Stimulated activated CD4-positive, alpha-beta T cell treated with anti-CD3 and anti-CD28 coated beads, Interleukin-2, amount 100 ng/mL, for 4 hours (primary cell): ENCODE results near the gene BCAT1.

ENCODE experiments used
- DNase-seq: peaks from one replicate; pipeline ENCODE4 v3.0.0-alpha.2; 2020; ENCODE audit warnings: low read depth

The BCAT1 gene, protein sequence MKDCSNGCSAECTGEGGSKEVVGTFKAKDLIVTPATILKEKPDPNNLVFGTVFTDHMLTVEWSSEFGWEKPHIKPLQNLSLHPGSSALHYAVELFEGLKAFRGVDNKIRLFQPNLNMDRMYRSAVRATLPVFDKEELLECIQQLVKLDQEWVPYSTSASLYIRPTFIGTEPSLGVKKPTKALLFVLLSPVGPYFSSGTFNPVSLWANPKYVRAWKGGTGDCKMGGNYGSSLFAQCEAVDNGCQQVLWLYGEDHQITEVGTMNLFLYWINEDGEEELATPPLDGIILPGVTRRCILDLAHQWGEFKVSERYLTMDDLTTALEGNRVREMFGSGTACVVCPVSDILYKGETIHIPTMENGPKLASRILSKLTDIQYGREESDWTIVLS

DNA sequence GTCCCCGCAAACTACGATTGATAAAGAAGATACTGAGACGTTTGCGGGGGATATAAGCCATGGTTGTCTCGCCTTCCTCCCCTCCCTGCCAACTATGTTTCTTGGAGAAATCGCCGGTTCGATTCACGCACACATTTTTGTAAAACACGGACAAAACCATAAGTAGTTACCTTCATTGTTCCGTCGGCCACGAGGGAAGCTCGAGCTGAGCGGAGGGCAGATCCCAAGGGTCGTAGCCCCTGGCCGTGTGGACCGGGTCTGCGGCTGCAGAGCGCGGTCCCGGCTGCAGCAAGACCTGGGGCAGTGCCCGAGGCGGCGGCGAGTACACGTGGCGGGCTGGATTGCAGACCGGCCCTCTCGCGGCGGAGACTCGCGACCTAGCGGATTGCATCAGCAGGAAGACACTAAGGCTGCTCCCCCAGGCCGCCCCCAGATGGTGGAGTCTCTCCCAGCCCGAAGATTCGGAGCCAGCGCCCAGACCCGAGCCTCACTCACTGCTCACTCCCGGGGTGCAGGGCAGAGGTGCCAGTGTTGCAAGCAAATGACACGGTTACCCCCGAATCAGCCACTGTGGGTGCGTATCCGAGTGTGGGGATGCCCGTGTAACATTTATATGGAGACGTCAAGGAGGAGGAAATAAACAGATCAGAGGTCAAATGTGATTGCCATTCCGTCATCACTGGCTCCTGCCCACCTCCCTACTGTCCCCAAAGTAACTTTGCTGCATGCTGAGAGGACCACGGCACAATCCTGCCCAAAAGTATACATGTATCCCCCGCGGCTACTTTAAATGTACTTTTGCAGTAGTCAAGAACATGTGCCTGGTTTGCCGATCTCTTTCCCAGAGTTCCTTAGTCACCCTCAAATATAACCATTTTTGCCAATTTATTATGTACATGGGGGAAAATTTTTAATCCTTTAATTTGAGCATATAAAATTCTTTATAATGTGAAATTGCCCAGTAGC lies at the start of gene BCAT1:
BCAT1 (minus strand) TSS at position 345 of the 966 bp plus-strand sequence; CDS start at position 176, 169 bp downstream.
- peak; percentile 6 for DNase-seq

DNA sequence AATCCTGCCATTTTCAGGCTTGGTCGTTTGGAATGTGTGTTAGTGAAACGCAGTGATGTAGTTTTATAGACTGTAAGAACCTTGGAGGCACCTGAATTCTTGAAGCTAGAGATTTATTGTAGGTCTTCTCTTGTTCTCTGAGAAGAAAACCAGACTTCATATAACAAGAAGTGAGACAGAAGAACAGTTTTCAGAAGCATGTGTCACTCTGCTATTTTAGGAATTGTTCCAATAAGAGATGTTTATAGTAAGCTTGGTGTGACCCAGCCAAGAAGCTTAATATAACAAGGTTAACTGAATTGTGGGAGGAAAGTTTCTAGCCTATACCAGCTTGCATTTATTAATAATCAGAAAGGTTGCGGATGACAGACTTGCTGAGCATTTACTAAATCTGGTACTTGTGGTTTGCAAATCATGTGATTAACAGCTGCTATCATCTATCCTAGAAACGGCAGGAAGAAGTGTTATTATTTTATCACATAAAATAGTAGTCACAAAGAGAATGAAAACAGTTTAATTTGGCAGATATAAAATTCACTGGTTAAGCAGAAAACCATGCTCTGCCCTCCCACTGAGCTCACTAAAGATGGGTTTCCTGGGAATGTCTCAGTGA lies 49.2 kb upstream of the BCAT1 start:
- DNase-seq = no peak

DNA sequence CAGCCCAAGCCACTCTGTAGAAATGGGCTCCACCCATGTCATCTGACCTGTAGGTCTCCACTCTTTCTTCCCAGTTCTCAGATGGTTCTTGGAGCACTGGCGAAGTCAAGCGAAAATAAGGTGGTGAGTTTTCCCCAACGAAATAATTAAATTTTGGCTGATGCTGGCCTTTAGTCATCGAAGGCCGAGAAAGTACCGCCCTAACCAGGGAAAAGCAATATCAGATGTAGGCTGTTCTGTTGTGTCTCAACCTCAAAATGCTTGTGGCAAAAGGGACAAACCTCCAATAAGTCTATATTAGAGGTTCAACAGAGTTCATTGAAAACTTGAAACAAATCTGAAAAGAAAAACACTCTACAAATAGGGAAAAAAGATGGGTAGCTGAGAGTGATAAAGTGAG lies 48.6 kb upstream of the BCAT1 start:
- no peak for DNase-seq

DNA sequence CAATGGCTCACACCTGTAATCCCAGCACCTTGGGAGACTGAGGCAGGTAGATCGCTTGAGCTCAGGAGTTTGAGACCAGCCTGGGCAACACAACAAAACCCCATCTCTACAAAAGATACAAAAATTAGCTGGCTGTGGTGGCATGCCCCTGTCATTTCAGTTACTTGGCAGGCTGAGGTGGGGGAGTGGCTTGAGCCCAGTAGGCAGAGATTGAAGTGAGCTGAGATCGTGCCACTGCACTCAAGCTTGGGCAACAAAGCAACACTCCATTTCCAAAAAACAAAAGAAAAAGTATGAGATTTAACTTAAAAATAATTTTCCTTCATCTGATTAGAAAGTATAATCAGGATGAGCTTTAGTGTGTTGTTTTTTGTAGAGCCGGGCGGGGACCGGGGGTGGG lies 47.9 kb upstream of the BCAT1 start:
- DNase-seq = no peak

DNA sequence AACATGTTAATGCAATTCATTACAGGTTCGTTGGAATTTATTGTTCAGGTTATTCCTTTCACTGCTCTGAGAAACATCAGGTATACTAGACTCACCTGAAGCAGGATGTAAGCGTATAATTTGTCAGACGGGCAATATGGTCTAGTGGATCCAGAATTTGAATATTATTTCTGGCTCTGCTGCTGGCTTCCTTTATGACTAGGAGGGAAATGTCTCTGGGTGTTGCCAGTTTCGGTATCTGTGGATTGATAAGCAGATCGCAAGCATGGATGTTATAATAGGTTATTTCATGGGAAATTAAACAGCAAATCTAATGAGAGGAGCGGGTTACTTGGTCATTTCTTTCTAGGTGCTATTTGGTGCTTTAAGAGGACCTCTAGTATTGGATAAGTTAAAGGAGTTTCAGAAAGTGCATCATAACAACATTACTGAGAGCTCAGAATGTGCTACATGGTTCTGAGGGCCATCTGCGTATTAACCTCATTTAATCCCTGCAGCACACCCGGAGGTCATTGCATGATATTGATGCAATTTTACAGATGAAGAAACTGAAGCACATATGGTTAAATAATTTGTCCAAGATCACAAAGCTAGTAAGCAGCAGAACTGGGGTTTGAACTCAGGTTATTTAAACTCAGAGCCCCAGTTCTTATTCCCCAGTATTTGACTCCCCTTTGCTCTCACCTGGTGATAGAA lies 47.3 kb upstream of the BCAT1 start:
- no peak for DNase-seq

DNA sequence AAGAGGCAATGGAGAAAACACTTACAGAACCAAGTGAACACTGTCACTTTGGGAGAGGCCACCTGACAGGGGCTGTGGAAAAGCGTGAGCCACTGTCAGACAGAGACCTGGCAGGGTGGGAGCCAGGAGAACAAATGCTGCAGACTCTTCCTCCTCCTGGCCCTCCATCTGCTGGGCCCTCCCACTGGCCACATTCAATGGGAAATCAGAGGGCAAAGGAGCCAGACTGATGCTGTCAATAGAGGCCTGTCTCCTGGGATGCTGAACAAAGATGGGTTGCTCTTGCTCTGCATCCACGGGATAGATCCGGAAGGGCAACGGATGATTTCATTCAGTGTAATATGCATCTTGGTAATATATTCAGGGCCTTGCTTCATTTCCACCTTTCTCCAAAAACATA lies 44.9 kb upstream of the BCAT1 start:
- DNase-seq = no peak

DNA sequence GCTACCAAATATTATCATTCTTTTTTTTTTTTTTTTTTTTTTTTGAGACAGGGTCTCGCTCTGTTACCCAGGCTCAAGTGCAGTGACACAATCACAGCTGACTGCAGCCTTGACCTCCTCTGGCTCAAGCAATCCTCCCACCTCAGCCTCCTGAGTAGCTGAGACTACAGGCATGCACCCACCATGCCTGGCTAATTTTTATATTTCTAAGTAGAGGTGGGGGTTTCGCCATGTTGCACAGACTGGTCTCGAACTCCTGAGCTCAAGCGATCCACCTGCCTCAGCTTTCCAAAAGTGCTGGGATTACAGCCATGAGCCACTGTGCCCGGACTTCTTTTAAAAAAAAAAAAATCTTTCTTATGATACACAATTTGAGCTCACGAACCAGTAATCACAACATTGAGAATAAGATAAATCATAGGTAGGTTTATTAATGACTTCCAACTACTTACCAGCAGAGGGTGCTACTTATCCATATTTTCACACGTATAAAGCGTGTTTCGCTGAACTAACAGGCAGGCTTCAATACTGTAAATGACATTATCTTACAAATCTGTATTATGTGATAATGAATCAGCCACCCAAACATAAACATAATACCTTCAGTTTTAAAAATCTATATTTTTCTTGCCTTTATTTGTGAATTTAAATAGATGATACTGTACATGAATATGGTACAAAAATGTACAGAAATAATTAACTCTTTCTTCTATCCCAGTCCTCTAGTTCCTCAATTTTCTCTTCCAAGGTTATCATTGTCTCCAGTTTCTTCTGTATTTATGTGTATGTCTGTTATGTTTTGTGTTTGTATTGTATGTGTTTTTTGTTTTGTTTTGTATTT lies 42.5 kb upstream of the BCAT1 start:
- DNase-seq = no peak

DNA sequence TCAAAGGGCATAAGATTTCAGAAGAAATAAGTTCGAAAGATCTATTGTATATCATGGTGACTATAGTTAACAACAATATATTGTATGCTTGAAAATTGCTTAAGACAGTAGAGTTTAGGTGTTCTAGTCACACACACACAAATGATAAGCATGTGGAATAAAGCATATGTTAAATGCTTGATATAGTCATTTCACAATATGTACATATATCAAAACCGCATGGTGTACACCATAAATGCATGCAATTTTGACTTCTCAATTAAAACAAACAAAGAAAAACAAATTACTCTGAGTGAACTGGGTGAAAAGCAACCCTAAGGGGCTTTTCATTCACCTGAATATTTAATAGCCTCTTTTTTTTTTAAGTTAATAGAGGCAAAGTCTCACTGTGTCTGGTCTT lies 40.3 kb upstream of the BCAT1 start:
- no peak for DNase-seq

DNA sequence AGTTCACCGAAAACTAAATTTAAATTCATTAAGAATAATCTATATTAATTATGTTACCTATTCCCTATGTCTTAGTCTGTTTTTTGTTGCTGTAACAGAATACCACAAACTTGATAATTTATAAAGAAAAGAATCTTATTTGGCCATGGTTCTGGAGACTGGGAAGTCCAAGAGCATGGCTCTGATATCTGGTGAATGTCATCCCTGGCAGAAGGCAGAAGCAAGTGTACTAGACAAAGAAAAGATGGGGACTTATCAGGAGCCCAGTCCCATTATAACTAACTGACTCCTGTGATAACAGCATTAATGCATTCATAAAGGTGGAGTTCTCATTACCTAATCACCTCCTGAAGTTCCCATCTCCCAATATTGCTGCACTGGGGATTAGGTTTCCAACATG lies 33.3 kb upstream of the BCAT1 start:
- no peak for DNase-seq

DNA sequence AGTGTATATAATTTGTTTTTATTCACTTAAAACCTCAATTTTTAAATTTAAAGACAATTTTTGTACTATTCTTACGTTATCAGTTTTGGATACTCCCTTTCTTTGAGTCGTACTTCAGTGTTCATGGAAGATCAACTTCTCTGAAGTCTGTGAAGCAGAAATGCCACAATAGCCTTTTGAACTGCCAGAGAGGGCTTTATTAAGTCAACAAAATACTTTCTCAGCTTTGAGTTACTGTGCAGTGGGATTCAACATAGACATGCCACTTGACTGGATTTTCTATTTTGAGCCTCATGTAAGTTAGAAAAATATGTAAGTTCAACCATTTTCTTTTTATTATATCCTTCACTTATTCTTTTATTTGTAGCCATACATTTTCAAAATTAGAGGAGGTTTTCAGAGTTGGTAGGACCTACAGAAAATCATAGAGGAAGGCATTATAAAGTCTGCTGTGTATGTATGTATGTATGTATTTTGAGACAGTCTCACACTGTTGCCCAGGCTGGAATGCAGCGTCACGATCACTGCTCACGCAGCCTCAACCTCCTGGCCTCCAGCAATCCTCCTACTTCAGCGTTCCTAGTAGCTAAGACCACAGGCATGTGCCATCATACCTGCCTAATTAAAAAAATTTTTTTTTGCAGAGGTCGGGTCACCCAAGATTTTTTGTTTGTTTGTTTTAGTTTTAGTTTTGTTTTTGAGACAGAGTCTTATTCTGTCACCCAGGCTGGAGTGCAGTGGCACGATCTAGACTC lies 31.3 kb upstream of the BCAT1 start:
- DNase-seq = no peak

DNA sequence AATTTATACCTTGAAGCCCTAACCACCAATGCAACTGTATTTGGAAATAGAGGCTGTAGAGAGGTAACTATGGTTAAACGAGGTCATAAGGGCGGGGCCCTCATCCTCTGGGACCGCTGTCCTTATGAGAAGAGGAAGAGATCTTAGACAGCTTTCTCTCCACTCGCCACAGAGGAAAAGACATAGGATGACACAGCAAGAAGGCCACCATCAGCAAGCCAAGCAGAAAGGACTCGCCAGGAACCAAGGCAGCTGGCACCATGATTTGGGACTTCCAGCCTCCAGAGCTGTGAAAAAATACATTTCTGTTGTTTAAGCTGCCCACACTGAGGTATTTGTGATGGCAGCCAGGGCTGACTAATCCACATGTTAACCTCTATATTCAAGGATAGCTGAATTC lies 30.4 kb upstream of the BCAT1 start:
- no peak for DNase-seq

DNA sequence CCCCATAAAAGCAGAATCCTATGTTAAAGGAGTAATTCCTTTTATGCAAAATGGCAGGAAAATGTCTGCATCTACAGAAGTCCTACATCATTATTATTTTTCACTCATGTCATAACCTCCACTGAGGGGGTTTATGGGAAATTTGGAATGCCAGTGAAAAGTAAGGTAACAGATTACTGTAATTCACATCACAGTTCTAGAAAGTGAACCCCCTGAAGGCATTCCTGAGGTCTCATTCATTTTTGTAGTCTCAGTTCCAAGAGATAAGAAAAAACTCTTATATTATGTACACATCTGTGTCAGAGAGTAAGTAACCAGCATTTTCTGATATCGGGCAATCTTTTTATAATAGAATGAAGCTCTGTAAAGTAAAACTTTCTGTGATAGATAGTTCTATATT lies 28.8 kb upstream of the BCAT1 start:
- no peak for DNase-seq

DNA sequence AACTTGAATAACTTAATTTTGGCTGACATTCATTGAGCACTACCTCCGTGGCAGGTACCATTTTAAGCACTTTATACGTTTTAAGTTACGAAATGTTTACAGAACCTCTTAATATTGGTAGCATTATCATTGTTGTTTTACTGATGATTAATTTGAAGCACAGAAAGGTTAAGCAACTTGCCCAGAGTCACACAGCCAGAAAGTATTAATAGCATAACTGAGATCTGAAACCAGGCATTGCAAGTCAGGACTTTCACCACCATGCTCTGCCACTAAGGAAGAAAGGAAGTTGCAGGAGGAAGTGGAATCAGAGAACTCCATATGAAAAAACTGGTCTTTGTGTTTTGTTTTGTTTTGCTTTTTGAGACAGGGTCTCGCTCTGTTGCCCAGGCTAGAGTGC lies 28.2 kb upstream of the BCAT1 start:
- DNase-seq = no peak

DNA sequence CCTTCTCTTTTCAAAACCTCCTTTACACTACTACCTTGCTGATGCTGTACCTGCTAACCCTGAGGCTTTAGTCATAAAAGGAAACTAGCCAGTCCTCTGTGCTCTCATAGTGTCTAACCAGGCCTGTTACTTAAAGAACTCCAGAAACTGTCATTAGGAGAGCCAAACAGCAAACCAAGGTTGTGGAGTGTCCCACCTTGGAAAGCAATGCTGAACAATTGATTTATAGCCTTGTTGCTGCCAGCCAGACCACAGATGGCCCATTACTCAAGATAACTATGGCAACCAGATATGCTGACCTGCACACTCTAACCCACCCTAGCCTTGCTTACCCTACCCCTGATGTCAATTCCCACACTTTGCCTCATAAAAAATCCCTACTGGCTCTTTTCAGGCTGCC lies 26.5 kb upstream of the BCAT1 start:
- no peak for DNase-seq

DNA sequence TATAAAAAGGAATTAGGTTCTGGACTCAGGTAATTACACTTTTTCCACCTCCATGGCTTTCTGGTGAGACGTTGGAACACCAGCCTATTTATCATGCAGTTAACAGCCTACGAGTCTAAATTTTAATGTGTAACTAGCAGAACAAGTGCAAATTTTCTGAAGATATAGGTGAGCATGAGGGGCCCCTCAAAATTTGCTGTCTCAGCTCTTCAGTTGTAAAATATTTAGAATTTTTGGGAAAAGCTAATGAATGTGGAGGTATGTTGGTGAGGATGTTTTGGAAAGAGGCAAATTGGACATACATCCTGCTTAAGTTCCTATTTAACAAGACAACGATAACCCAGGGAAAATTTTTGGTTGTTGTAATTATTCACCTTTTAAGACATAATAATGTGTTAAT lies 25.3 kb upstream of the BCAT1 start:
- no peak for DNase-seq

DNA sequence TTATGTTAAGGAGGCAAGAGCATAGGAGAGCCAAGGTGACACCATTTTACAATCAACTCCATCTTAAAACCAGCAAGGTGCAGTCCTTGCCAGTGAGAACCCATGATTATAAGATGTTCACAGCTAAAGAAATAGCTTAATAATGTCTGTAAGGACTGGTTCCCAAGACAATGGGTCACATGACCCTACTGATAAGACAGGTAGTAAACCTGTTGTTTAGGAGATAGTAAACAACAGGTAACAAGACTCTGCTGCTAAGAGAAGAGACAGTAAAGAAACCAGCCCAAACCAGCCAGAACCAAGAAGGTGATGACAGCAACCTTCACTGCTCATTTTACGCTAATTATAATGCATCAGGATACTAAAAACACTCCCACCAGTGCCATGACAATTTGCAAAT lies 23.2 kb upstream of the BCAT1 start:
- no peak for DNase-seq

DNA sequence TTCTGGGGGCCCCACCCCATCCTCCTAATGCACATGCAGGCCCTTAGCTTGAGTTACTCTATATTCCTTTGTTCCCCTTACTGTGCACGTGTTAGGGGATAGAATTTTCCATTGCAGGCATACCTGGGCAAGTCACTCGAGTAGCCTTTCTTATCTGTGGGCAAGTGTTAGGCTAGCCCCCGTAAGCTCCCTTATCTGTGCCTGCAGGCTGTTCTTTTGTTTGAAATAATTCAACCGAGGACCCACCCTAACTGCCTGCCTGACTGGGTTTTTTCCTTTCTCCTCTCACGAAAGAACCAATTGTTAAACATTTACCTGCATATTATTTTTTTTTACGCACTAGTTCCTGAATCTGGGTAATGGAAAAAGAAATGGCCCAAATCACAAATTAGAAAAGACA lies 21.3 kb upstream of the BCAT1 start:
- no peak for DNase-seq

DNA sequence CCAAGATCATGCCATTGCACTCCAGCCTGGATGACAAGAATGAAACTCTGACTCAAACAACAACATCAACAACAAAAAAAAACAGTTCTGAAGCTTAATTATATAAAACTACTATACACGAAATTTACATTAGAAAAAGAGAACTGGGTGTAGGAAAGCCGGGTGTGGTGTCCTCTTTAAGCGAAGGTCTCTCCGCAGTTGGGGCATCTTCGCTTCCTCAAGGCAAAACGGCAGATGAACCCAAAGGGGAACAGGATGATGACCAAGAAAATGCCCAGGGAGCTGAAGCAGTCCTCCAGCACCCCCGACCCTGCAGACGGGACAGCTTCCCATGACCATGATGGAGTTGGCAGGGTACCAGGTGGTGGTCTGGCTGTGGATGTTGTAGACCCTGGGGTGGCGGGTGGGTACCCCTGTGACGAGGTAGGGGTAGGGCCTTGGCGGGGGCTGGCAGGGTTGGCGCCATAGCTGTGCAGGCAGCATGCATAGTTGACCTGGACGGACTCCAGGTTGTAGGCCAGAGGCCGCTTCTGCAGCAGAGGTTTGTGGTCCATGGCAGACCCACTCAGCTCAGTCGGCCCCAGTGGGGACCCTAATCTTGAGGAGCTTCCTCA lies 18.2 kb upstream of the BCAT1 start:
- DNase-seq = no peak

DNA sequence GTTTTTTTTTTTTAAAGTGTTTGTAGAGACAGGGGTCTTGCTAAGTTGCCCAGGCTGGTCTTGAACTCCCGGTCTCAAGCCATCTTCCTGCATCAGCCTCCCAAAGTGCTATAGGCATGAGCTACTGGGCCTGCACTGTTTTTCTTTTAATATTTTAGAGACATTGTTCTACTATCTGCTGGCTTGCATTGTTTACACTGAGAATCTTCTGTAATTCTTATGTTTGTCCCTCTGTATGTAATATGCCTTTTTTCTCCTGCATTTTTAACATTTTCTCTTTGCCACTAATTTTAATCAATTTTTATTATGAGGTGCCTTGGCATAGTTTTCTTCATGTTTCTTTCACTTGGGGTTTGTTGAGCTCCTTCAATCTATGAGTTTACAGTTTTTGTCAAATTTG lies 15.4 kb upstream of the BCAT1 start:
- DNase-seq = no peak

DNA sequence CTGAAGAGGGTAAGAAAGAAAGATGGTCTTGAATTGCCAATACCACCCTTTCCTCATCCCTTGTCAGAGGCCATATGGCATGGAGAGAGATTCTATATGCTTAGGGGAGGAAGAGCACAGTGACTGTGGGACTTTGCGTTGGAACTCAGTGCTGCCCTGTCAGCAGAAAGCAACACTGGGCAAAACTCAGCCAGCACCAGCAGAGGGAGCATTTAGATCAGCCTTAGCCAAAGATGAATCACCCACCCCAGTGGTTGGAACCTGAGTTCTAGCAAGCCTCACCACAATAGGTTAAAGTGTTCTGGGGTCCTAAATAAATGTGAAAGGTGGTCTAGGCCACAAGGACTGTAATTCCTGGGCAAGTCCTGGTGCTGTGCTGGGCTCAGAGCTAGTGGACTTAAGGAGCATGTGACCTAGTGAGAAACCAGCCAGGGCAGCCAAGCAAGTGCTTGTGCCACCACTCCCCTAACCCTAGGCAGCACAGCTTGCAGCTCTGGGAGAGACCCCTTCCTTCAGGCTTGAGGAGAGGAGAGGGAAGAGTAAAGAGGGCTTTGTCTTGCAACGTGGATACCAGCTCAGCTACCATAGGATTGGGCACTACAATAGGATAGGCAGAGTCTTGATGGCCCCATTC lies 11.4 kb upstream of the BCAT1 start:
- peak; percentile 13 for DNase-seq
